Measurements from ENCODE around the gene IFT88. TPM values are rescaled to one million over a fixed set of nuclear protein-coding genes. Genes with fewer than 3 reads are reported as not detected.

Gene IFT88, protein sequence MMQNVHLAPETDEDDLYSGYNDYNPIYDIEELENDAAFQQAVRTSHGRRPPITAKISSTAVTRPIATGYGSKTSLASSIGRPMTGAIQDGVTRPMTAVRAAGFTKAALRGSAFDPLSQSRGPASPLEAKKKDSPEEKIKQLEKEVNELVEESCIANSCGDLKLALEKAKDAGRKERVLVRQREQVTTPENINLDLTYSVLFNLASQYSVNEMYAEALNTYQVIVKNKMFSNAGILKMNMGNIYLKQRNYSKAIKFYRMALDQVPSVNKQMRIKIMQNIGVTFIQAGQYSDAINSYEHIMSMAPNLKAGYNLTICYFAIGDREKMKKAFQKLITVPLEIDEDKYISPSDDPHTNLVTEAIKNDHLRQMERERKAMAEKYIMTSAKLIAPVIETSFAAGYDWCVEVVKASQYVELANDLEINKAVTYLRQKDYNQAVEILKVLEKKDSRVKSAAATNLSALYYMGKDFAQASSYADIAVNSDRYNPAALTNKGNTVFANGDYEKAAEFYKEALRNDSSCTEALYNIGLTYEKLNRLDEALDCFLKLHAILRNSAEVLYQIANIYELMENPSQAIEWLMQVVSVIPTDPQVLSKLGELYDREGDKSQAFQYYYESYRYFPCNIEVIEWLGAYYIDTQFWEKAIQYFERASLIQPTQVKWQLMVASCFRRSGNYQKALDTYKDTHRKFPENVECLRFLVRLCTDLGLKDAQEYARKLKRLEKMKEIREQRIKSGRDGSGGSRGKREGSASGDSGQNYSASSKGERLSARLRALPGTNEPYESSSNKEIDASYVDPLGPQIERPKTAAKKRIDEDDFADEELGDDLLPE
- 10 to 100 TPM in 1 of 2 donors, 1 to 10 TPM in 1; 7.1 to 18.7 TPM for total RNA-seq
- polyA plus RNA-seq = 10 to 100 TPM in 1 of 2 donors, 1 to 10 TPM in 1; 7.5 to 13.5 TPM

DNA sequence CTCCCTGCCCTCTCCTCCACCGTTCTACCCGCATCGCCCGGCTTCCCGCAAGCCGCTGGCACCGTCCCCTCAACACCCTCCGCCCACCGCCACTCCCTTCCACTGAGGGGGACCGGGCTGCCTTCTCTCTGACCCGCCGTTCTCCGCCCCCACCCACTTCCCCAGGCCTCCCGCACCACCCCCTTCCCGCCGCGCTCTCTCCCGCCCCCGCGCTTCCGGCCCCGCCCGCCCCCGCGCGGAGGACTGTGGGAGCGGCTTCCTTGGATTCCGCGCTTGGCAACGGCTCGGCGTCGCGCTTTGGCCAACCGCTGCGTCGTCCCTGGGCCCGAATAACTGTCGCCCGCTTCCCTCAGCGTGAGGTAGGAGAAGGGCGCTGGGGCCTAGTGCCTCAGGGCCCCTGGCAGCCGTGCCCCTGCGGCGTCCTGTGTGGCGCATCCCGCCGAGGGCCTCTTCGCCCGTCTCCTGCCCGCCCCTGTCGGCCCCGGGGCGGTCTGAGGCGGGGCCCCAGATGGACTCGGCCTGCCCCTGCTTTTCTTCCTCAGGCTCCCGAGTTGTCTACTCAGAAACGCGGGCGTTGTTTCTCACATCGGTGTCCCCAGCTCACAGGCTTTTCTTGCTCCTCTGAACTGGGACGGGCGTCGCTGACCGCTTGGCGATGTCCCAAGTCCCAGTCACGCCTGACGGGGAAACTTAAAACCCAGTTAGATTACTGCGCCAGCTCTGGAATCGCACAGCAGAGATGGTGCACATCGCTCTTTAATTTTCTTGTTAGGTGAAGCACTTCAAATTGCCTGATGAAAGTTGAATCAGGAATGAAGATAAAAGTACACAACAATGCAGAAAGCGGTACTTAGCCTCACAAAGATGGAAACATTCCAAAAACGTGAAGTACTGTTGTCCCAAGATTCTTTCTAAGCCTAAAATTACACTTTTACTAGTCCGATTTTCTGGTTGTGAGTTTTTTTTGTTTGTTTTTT is at the start of gene IFT88:
Gene IFT88, plus strand, starts transcription at position 260 of the 977 bp plus-strand sequence. CDS start 7,229 bp downstream, outside the sequence.
- peak; percentile 90 for DNase-seq (ENCODE audit: low spot score)
- Histone ChIP-seq H3K27me3 (ENCODE audit: control insufficient read depth in 4 of 4, insufficient read depth in 4 of 4, low read length in 3 of 4) (no peaks in the 10 kb centered on the region), H3K27ac (ENCODE audit: low read depth in 1 of 2, low read length in 2 of 2) (peak within 1 kb of the TSS; percentile 84 to 97), H3K9ac (ENCODE audit: low read depth in 1 of 2, low read length in 2 of 2) (peak within 1 kb of the TSS; percentile 86 to 93), H3K9me3 (ENCODE audit: control insufficient read depth in 4 of 4, low read length in 3 of 4) (no peaks in the 10 kb centered on the region), H3K36me3 (ENCODE audit: control insufficient read depth in 4 of 4, insufficient read depth in 3 of 4, low read depth in 1 of 4, low read length in 3 of 4) (no peaks in the 10 kb centered on the region), H3K4me3 (ENCODE audit: low read depth in 1 of 3, low read length in 3 of 3) (peak within 1 kb of the TSS; percentile 80 to 95 (median 87)), H3K4me1 (ENCODE audit: control insufficient read depth in 4 of 4, insufficient read depth in 4 of 4, low read length in 3 of 4) (peaks cover 0 to 15% (median 1%) of the 10 kb centered on the region in 4 donors)
- TF ChIP-seq RAD21 (IDR thresholded peaks at IDR 0.05) (peak; percentile 32 to 46), RXRA (IDR thresholded peaks at IDR 0.05) (peak; percentile 11 to 12), FOXA1 (IDR thresholded peaks at IDR 0.05) (no peak), YY1 (IDR thresholded peaks at IDR 0.05) (no peak), GABPA (IDR thresholded peaks at IDR 0.05 in 1 of 2, conservative IDR thresholded peaks at IDR 0.05 in 1 of 2) (peak in 1 of 2 donors; percentile 74), NR2F2 (IDR thresholded peaks at IDR 0.05) (no peak), TAF1 (conservative IDR thresholded peaks at IDR 0.05) (peak; percentile 19), HNF4G (IDR thresholded peaks at IDR 0.05) (no peak), FOXA2 (IDR thresholded peaks at IDR 0.05) (no peak), HNF4A (conservative IDR thresholded peaks at IDR 0.05) (no peak), SP1 (IDR thresholded peaks at IDR 0.05) (no peak), EGR1 (IDR thresholded peaks at IDR 0.05; ENCODE audit: low read depth in 2 of 2) (peak; percentile 71 to 85), JUND (IDR thresholded peaks at IDR 0.05) (no peak)
- TF ChIP-seq, protein P1, sequence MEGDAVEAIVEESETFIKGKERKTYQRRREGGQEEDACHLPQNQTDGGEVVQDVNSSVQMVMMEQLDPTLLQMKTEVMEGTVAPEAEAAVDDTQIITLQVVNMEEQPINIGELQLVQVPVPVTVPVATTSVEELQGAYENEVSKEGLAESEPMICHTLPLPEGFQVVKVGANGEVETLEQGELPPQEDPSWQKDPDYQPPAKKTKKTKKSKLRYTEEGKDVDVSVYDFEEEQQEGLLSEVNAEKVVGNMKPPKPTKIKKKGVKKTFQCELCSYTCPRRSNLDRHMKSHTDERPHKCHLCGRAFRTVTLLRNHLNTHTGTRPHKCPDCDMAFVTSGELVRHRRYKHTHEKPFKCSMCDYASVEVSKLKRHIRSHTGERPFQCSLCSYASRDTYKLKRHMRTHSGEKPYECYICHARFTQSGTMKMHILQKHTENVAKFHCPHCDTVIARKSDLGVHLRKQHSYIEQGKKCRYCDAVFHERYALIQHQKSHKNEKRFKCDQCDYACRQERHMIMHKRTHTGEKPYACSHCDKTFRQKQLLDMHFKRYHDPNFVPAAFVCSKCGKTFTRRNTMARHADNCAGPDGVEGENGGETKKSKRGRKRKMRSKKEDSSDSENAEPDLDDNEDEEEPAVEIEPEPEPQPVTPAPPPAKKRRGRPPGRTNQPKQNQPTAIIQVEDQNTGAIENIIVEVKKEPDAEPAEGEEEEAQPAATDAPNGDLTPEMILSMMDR (IDR thresholded peaks at IDR 0.05; ENCODE audit: low read depth, low read length, missing input control) = no peak
- TF ChIP-seq, protein P2, sequence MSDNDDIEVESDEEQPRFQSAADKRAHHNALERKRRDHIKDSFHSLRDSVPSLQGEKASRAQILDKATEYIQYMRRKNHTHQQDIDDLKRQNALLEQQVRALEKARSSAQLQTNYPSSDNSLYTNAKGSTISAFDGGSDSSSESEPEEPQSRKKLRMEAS (IDR thresholded peaks at IDR 0.05) = no peak
- TF ChIP-seq, protein P3, sequence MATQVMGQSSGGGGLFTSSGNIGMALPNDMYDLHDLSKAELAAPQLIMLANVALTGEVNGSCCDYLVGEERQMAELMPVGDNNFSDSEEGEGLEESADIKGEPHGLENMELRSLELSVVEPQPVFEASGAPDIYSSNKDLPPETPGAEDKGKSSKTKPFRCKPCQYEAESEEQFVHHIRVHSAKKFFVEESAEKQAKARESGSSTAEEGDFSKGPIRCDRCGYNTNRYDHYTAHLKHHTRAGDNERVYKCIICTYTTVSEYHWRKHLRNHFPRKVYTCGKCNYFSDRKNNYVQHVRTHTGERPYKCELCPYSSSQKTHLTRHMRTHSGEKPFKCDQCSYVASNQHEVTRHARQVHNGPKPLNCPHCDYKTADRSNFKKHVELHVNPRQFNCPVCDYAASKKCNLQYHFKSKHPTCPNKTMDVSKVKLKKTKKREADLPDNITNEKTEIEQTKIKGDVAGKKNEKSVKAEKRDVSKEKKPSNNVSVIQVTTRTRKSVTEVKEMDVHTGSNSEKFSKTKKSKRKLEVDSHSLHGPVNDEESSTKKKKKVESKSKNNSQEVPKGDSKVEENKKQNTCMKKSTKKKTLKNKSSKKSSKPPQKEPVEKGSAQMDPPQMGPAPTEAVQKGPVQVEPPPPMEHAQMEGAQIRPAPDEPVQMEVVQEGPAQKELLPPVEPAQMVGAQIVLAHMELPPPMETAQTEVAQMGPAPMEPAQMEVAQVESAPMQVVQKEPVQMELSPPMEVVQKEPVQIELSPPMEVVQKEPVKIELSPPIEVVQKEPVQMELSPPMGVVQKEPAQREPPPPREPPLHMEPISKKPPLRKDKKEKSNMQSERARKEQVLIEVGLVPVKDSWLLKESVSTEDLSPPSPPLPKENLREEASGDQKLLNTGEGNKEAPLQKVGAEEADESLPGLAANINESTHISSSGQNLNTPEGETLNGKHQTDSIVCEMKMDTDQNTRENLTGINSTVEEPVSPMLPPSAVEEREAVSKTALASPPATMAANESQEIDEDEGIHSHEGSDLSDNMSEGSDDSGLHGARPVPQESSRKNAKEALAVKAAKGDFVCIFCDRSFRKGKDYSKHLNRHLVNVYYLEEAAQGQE (IDR thresholded peaks at IDR 0.05) = peak; percentile 61
- TF ChIP-seq, protein P4, sequence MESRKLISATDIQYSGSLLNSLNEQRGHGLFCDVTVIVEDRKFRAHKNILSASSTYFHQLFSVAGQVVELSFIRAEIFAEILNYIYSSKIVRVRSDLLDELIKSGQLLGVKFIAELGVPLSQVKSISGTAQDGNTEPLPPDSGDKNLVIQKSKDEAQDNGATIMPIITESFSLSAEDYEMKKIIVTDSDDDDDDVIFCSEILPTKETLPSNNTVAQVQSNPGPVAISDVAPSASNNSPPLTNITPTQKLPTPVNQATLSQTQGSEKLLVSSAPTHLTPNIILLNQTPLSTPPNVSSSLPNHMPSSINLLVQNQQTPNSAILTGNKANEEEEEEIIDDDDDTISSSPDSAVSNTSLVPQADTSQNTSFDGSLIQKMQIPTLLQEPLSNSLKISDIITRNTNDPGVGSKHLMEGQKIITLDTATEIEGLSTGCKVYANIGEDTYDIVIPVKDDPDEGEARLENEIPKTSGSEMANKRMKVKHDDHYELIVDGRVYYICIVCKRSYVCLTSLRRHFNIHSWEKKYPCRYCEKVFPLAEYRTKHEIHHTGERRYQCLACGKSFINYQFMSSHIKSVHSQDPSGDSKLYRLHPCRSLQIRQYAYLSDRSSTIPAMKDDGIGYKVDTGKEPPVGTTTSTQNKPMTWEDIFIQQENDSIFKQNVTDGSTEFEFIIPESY (IDR thresholded peaks at IDR 0.05) = no peak
- TF ChIP-seq, protein P5, sequence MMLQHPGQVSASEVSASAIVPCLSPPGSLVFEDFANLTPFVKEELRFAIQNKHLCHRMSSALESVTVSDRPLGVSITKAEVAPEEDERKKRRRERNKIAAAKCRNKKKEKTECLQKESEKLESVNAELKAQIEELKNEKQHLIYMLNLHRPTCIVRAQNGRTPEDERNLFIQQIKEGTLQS (IDR thresholded peaks at IDR 0.05) = no peak
- under 1% methylated on average over 74 of the region's 74 CpGs for WGBS

Measured in liver (tissue), 9 donors.